RWPE1 (cell line): ENCODE data around the gene ELOA.

Experiments used
- CTCF ChIA-PET: fragments of 350-600 bp; sonication (Branson Sonifier 250); formaldehyde crosslinking; extraction: SDS; loops from one replicate; lab custom pipeline; 2021; lab: Yijun Ruan, JAX
- POLR2A ChIA-PET: fragments of 400-600 bp; formaldehyde crosslinking; extraction: SDS; loops from one replicate; lab custom pipeline; 2020; ENCODE audit warnings: antibody characterized with exemption; ENCODE audit not compliant: low non-redundant PET; lab: Yijun Ruan, JAX
- DNase-seq: peaks from one replicate; pipeline ENCODE4 v3.0.0; 2012; ENCODE audit warnings: low spot score
- H3K27ac ChIP-seq: fragments of 450-650 bp; 2 replicates; pipeline ENCODE4 v1.5.1; 2017
- TF ChIP-seq, protein P1 (sequence below): fragments of 450-650 bp; conservative IDR thresholded peaks from 2 replicates; pipeline ENCODE4 v1.5.1; 2017; ENCODE audit warnings: low read depth, mild to moderate bottlenecking

The ELOA gene

DNA sequence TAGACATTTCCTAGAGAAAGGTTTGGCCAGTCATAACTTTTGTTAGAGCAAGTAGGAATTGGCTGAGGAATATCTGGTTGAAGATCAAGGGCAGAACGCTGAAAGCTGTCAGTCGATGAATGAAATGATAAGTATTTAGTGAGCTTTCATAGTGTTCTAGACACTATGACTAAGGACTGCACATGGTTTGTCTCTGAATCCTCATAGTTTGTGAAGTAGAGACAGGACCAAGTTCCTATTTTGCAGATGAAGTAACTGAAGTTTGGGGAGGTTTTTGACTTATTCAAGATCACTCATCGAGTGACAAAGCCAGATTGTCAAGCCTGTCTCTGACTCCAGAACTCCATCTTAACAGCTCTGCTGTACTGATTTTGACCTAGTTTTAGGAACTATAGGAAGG, 4.7 kb downstream of the ELOA start:
- TF ChIP-seq, protein P1, sequence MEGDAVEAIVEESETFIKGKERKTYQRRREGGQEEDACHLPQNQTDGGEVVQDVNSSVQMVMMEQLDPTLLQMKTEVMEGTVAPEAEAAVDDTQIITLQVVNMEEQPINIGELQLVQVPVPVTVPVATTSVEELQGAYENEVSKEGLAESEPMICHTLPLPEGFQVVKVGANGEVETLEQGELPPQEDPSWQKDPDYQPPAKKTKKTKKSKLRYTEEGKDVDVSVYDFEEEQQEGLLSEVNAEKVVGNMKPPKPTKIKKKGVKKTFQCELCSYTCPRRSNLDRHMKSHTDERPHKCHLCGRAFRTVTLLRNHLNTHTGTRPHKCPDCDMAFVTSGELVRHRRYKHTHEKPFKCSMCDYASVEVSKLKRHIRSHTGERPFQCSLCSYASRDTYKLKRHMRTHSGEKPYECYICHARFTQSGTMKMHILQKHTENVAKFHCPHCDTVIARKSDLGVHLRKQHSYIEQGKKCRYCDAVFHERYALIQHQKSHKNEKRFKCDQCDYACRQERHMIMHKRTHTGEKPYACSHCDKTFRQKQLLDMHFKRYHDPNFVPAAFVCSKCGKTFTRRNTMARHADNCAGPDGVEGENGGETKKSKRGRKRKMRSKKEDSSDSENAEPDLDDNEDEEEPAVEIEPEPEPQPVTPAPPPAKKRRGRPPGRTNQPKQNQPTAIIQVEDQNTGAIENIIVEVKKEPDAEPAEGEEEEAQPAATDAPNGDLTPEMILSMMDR, result no peak
- ChIA-PET POLR2A (interaction anchor here (0.6 kb wide), 1 partner anchor 156 kb away, joined by 3 read pairs; no protein-coding TSS in a partner anchor), CTCF (no interaction called here)
- H3K27ac ChIP-seq, result no peak overlapping the region
- DNase-seq, result no peak

DNA sequence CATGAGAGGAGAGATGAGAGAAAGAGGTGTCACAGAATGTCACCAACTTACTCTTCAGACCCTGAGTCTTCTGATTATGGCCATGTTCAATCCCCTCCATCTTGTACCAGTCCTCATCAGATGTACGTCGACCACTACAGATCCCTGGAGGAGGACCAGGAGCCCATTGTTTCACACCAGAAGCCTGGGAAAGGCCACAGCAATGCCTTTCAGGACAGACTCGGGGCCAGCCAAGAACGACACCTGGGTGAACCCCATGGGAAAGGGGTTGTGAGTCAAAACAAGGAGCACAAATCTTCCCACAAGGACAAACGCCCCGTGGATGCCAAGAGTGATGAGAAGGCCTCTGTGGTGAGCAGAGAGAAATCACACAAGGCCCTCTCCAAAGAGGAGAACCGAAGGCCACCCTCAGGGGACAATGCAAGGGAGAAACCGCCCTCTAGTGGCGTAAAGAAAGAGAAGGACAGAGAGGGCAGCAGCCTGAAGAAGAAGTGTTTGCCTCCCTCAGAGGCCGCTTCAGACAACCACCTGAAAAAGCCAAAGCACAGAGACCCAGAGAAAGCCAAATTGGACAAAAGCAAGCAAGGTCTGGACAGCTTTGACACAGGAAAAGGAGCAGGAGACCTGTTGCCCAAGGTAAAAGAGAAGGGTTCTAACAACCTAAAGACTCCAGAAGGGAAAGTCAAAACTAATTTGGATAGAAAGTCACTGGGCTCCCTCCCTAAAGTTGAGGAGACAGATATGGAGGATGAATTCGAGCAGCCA, 8.0 kb downstream of the ELOA start:
- DNase-seq, result peak; percentile 26
- peak overlapping the region; percentile 9 for H3K27ac ChIP-seq
- POLR2A ChIA-PET, result no interaction called here
- TF ChIP-seq, protein P1, result peak; percentile 62
- CTCF ChIA-PET, result interaction anchor here (0.6 kb wide), 1 partner anchor 184 kb away, joined by 3 read pairs; no protein-coding TSS in a partner anchor

DNA sequence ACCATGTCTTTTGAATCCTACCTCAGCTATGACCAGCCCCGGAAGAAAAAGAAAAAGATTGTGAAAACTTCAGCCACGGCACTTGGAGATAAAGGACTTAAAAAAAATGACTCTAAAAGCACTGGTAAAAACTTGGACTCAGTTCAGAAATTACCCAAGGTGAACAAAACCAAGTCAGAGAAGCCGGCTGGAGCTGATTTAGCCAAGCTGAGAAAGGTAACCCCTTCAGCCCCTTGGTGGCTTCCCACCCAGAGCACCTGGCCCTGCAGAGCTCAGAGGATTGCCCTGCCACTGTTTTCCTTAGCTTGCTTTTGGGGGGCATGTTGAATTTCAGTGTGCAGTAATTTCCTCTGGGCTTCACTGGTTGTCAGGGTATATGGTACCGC, 8.5 kb downstream of the ELOA start:
- DNase-seq, result no peak
- CTCF ChIA-PET, result interaction anchor here (0.6 kb wide), 1 partner anchor 185 kb away, joined by 3 read pairs; no protein-coding TSS in a partner anchor
- no peak overlapping the region for H3K27ac ChIP-seq
- POLR2A ChIA-PET, result no interaction called here
- TF ChIP-seq, protein P1, result no peak

DNA sequence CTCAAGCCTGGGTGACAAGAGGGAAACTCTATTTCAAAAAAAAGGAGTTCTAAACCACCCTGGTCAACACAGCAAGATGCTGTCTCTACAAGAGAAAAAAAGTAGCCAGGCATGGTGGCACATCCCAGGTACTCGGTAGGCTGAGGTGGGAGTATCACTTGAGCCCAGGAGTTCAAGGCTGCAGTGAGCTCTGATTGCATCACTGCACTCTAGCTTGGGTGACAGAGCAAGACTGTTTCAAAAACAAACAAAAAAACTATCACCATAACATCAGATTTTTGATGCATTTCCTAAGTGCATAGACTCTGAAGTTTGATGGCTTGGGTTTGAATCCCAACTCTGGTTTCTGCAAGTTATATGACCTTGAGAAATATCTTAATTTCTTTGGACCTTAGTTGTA, 9.6 kb downstream of the ELOA start:
- ChIA-PET POLR2A (no interaction called here), CTCF (no interaction called here)
- no peak for DNase-seq
- H3K27ac ChIP-seq, result no peak overlapping the region
- TF ChIP-seq, protein P1, result no peak

DNA sequence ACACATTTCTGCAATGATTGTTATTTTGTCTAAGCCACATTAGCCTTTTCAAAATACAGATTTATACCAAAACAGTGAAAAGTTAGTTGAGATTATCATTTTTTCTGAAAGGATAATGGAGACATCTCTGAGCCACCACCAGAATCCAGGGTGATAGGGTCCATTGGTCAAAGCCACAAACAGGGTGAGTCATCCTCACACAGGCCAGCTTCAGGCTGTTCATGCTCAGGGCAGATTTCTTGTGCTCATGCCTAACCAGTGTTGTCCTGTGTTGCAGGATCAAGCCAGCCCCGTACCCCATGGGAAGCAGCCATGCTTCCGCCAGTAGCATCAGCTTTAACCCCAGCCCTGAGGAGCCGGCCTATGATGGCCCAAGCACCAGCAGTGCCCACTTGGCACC, 13.4 kb downstream of the ELOA start:
- H3K27ac ChIP-seq, result no peak overlapping the region
- ChIA-PET CTCF (no interaction called here), POLR2A (no interaction called here)
- TF ChIP-seq, protein P1, result no peak
- peak; percentile 12 for DNase-seq

DNA sequence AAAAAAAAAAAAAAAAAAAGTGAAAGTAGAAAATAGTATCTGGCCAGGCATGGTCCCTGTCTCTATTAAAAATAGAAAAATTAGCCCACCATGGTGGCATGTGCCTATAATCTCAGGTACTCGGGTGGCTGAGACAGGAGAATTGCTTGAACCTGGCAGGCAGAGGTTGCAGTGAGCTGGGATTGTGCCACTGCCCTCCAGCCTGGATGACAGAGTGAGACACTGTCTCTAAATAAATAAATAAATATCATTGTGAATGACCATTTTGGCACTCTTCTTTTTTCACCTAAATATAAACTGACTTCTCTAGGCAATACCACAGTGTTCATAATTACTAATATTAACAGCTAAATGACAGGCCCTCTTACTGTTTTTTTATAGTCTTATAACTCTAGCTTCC, 14.5 kb downstream of the ELOA start:
- no peak overlapping the region for H3K27ac ChIP-seq
- ChIA-PET POLR2A (interaction anchor here (0.7 kb wide), 1 partner anchor 199 kb away, joined by 4 read pairs; no protein-coding TSS in a partner anchor), CTCF (interaction anchor here (0.6 to 0.8 kb wide), 2 partner anchors 36 to 159 kb away, joined by 3 to 5 read pairs; no protein-coding TSS in a partner anchor)
- no peak for DNase-seq
- TF ChIP-seq, protein P1, result no peak
